GM12891 (cell line): ENCODE data around the gene BRD2.

Experiments used
- DNase-seq: peaks from one replicate; pipeline ENCODE4 v3.0.0; 2011; ENCODE audit warnings: low spot score; ENCODE audit not compliant: insufficient read length
- FAIRE-seq: peaks from 2 replicates; lab custom pipeline; 2011; peaks lifted over from hg19 to GRCh38; lab: Jason Lieb, UNC
- PAX5 ChIP-seq: IDR thresholded peaks from 2 replicates; pipeline ENCODE4 v1.6.1; 2011; ENCODE audit warnings: low read length, moderate library complexity, mild to moderate bottlenecking; ENCODE audit not compliant: insufficient read depth, severe bottlenecking
- POLR2A ChIP-seq: IDR thresholded peaks from 2 replicates; pipeline ENCODE4 v1.6.1; 2011; ENCODE audit warnings: low read depth, low read length, control low read depth
- POLR2AphosphoS5 ChIP-seq: IDR thresholded peaks from 2 replicates; pipeline ENCODE4 v1.6.1; 2011; ENCODE audit warnings: low read depth, low read length, control low read depth
- POU2F2 ChIP-seq: IDR thresholded peaks from 2 replicates; pipeline ENCODE4 v1.6.1; 2011; ENCODE audit warnings: low read depth, mild to moderate bottlenecking, control low read depth, low read length, moderate library complexity
- SPI1 ChIP-seq: IDR thresholded peaks from 2 replicates; pipeline ENCODE4 v1.6.1; 2011; ENCODE audit warnings: low read depth, low read length, control low read depth
- TAF1 ChIP-seq: IDR thresholded peaks from 2 replicates; pipeline ENCODE4 v1.6.1; 2011; ENCODE audit warnings: low read depth, low read length, control low read depth

BRD2 gene

DNA sequence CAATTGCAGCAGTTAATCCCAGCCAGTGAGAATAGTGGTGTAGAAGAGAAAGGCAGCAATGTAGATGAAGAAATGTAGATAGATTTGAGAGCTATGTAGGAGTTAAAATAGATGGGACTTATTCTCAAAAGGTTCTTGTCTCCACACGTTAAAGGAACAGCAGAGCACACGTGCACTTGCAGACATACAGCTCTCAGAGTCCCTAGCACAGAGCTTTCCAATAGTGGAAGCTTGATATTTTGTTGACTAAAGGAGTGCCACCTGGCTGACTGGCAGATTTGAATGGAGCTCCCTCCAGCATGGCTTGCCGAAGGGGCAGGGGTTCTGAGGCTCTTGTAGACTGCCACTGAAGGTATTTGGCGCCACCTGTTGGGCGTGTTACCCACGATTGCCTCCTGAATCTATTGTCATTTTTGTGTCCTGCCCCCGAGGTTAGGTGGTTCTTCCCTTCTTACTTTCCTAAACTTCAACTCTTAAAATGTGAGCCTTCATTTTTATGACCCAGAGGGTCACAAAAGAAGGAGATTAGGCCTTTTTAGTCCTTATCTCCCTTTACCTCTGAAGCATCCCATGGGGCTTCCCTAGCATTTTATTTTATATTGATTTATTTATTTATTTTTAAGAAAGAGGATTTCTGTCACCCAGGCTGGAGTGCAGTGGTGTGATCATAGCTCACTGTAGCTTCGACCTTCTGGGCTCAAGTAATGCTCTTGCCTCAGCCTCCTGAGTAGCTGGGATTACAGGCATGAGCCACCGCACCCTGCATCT, 16.4 kb downstream of the BRD2 start:
- no peak for TF ChIP-seq POU2F2
- no peak for TF ChIP-seq PAX5
- TF ChIP-seq SPI1, result no peak
- no peak for TF ChIP-seq POLR2A
- no peak for TF ChIP-seq TAF1
- no peak for TF ChIP-seq POLR2AphosphoS5
- peak; percentile 83 for FAIRE-seq
- DNase-seq, result peak; percentile 37

DNA sequence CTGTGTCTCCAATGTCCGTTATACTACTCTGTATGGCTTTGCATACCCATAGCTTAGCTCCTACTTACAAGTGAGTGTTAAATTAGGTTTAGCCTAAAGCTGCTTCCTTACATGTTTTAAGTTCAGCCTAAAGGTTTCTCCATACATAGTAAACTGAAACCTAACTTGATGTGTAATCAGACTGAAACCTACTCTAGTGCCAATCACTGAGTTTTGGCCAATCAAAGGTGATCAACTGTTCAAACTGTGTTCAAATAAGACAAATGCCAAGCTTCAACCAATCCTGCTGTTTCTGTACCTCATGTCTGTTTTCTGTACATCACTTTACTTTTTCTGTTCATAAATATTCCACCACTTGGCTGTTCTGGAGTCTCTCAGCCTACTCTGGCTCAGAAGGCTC, 21.0 kb downstream of the BRD2 start:
- TF ChIP-seq PAX5, result no peak
- TF ChIP-seq SPI1, result no peak
- TF ChIP-seq TAF1, result no peak
- TF ChIP-seq POLR2A, result no peak
- TF ChIP-seq POU2F2, result no peak
- TF ChIP-seq POLR2AphosphoS5, result no peak
- DNase-seq (no peak), FAIRE-seq (peak; percentile 66)

DNA sequence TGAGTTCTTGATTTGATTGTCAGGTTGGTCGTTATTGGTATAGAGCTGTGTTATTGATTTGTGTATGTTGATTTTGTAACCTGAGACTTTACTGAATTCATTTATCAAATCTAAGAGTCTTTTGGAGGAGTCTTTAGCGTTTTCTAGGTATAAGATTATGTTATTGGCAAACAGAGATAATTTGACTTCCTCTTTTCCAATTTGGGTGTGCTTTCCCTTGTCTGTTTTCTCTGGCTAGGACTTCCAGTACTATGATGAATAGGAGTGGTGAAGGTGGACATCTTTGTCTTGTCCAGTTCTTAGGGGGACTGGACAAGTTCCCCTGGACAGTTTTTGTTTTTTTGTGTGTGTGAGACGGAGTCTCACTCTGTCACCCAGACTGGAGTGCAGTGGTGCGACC, 23.6 kb downstream of the BRD2 start:
- no peak for DNase-seq
- TF ChIP-seq POU2F2 (no peak), POLR2AphosphoS5 (no peak), PAX5 (no peak), POLR2A (no peak), SPI1 (peak; percentile 43; the same call in 1 of the 2 replicates), TAF1 (no peak)
- no peak for FAIRE-seq

DNA sequence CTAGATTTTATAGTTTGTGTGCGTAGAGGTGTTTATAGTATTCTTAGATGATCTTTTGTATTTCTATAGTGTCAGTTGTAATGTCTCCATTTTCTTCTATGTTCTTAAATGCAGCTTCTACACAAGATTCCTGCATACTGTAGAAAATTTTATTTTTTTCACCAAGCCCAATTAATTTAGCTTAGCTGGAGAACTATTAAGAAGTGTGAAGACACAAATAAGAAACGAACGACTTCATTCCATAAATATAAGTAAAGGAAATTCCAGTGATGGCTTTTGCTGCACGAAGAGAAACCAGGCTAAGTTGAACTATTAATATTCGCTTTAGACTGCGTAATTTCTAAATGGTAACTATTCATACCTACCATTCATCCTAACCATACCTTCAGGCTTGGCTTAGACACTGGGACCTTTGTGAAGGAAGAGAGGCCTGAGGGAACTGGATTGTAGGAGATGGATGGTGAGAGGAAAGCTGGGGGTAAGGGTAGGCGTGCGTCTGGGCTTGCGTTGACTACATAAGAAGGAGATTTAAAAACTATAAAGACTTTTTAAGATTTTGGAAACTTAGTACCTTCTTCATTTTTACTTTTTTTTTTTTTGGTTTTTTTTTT, 25.1 kb downstream of the BRD2 start:
- no peak for TF ChIP-seq PAX5
- TF ChIP-seq POLR2AphosphoS5, result no peak
- TF ChIP-seq POU2F2, result no peak
- no peak for TF ChIP-seq POLR2A
- no peak for TF ChIP-seq SPI1
- TF ChIP-seq TAF1, result no peak
- FAIRE-seq (no peak), DNase-seq (no peak)

DNA sequence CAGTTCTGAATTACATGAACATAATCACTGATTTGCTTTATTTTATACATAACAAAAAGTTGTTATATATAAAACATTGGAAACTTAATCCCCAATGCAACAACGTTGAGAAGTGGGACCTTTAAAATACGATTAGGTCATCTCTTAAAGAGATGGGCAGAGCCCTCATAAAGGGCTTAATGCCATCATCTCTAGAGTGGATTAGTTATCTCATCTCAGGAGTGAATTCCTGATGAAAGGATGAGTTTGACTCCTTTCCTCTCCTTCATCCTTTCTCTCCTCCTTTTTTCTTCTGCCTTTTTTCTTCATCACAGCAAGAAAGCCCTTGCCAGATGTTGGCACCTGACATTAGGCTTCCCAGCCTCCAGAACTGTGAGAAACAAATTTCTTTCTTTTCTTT, 27.1 kb downstream of the BRD2 start:
- no peak for FAIRE-seq
- TF ChIP-seq PAX5 (no peak), POLR2A (no peak), POLR2AphosphoS5 (no peak), POU2F2 (no peak), TAF1 (no peak)
- no peak for DNase-seq

DNA sequence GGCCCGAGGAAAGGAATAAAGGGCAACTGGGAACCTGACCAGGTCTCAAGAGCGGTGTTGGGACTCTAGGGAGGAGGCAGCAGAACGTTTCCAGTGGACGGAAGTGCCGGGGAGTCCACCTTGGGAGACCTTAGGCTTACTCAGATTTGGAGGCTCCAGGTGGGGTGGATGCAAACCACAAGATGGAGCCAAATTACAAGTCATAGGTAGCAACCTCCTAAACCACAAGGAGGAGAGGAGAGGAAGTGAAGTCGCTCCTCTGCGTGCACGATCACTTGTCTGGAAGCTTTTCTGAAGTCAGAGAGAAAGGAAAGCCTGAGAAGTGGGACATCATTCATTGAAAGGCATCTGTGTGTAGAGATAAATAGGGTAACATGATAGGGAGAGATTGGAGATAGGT, 31.7 kb downstream of the BRD2 start:
- DNase-seq (no peak), FAIRE-seq (peak; percentile 83)
- TF ChIP-seq PAX5, result no peak
- no peak for TF ChIP-seq TAF1
- TF ChIP-seq POLR2AphosphoS5, result 0 out of 2 replicates have a peak, but pooled peaks have one; percentile 23
- no peak for TF ChIP-seq POU2F2
- peak; percentile 84 for TF ChIP-seq SPI1
- no peak for TF ChIP-seq POLR2A

DNA sequence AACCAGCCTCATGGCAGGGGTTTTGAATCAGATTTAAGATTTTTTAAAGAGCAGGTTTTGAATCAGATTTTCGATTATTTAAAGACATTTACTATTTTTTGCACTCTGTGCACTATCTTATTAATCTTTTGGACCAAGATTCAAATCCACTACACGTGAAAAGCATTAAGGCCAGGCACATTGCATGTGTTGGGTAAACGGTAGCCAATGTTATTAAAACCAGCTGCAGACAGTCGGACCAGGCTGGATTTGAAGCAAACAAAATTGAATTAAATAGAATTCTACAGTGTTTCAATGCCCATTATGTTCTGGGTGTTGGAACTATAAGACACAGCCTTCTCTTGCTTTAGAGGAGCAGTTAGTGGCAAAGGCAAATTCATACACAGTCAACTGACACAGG, 33.3 kb downstream of the BRD2 start:
- TF ChIP-seq POLR2A (no peak), POLR2AphosphoS5 (no peak), POU2F2 (no peak), TAF1 (no peak), PAX5 (no peak), SPI1 (no peak)
- FAIRE-seq (no peak), DNase-seq (no peak)

DNA sequence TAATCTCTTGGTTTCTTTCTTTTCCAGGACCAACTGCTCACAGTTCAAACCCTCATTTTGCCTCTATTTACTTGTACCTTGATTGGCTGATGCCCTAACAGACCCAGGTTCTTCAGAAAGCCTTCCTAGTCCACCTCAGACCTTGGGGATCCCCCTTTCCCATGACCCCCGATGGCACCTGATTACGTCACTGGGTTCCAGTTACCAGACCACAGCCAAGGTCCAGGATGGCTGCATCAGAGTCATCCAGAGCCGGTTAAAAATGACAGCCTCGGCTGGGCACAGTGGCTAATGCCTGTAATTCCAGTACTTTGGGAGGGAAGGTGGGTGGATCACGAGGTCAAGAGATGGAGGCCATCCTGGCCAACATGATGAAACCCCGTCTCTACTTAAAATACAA, 36.5 kb downstream of the BRD2 start:
- DNase-seq, result no peak
- TF ChIP-seq POU2F2, result no peak
- TF ChIP-seq POLR2A, result no peak
- no peak for TF ChIP-seq SPI1
- TF ChIP-seq POLR2AphosphoS5, result no peak
- TF ChIP-seq TAF1, result no peak
- TF ChIP-seq PAX5, result no peak
- no peak for FAIRE-seq

DNA sequence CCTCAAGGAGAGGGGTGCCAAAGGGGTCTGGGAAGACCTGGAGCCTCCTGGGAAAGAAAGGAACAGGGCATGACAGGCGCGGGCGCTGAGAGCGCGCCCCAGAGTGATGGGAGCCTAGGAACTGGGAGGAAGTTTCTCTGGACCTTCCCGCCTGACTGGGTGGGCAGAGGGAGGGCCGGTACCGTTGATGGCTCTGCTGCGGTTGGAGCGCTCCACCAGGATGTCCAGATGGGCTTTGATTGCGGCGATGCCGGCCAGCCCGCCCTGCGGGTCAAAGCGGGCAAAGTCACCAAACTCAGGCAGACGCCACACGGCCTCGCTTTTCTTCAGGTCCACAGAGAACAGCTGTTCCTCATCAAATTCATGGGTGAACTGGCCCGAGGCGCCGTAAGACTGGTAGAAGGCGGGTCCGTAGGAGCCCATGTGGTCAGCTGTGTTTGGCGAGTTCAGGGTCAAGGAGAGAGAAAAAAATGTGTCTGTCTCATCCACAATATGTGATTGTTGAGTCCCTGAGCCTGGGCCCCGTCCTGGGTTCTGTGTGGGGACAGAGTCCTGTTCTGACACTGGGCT, 39.5 kb downstream of the BRD2 start:
- DNase-seq (no peak), FAIRE-seq (no peak)
- no peak for TF ChIP-seq POU2F2
- TF ChIP-seq SPI1, result no peak
- no peak for TF ChIP-seq POLR2A
